GM21447 (cell line): ENCODE data around the gene KRT26.
"Not testable (repeated sequence)": the region's sequence is repeated elsewhere in the genome, so short reads cannot be mapped to it uniquely, and the experiment has no call there.

Experiments
- ATAC-seq: cut with Tn5 transposase; IDR thresholded peaks from one replicate; pipeline ENCODE4 v1.9.1; 2021; ENCODE audit not compliant: unreplicated experiment

The KRT26 gene, protein sequence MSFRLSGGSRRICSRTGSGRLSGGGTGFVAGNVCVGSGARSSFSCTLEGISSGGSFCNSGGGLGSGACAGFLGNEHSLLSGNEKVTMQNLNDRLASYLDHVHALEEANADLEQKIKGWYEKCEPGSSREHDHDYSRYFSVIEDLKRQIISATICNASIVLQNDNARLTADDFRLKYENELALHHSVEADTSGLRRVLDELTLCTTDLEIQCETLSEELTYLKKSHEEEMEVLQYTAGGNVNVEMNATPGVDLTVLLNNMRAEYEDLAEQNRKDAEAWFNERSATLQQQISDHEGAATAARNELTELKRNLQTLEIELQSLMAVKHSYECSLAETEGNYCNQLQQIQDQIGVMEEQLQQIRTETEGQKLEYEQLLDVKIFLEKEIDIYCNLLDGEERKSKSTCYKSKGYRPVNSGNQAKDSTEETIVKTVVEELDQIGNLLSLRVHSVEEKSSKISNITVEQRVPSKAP

DNA sequence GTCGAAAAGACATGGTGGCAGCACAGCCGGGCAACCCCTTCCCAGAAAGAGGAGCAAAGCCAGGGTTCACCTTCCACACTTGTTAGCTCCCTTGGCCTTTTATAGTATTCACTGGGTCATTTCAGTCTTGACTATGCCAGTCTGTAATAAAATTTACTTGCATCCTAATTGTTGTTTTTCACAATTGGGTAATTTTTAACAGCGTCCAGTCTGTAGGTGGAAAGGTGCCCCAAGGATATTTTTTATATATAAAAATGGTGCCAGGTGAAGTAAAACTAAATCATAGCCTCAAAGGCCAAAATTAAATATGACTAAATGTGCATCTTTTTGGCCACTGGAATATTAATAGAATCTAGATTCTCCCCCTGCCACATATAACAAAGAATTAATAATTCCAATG, at the start of gene KRT26:
TSS of gene KRT26 (minus strand) at position 101 of the 400 bp plus-strand sequence. CDS start at position 13, 88 bp downstream.
- ATAC-seq, result no peak

DNA sequence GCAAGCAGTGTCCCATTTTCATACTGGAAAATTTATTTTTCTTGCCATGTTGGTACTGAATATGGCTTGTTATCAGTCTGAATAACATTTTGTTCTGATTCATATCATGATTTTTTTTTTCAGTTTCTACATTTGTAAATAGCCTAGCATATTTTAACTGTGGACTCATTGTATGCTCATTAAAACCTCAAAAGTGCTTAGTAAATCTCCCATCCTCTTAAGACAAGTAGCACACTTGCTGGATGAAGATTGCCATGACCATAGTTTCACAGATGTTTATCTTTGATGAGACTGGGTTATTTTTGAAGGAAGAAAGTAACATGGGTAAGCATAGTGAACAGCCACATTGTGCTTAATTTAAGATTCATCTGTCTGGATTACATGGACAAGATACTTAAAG, 49.5 kb upstream of the KRT26 start:
- no peak for ATAC-seq

DNA sequence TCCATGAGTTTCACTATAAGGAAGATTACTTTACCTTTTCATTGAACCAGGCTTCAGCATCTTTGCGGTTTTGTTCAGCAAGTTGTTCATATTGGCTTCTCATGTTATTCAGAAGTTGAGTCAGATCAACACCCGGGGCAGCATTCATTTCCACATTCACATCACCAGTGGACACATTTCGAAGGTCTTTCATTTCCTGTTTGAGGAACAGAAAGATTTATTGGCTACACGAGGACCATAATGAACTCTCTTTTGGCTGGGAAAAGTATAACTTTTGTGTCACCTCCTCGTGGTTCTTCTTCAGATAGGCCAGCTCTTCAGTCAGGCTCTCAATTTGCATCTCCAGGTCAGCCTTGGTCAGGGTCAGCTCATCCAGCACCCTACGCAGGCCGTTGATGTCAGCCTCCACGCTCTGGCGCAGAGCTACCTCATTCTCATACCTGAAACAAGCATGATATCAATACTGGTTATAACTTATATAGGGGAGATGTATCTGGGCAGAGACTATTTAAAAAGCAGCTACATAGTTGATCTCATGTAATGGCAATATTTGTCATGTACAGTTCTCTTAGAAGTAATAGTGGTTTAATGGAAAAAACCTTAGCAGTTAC, 48.3 kb upstream of the KRT26 start:
- no peak for ATAC-seq

DNA sequence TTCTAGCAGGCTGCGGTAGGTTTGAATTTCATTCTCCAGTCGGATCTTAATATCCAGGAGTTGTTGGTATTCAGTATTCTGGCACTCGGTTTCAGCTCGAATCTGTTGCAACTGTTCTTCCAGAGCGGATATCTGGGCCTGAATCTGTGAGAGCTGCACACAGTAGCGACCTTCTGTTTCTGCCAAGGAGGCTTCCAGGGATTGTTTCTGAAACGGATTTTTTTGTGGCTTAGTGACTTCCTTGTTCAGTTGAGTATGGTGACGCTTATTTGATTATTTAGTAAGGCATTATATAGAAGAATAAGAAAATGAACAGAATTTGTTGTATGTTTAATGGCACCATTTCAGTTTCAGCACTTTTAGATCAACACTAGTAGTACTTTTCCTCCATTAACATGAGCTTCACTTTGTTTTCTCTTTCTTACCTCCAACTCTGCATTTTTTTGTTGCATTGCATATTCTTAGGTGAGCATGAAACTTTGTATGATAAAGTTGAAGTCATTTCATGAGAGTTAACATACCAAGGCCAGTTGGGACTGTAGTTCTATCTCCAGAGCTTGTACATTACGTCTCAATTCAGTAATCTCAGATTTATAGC, 47.6 kb upstream of the KRT26 start:
- ATAC-seq, result no peak

DNA sequence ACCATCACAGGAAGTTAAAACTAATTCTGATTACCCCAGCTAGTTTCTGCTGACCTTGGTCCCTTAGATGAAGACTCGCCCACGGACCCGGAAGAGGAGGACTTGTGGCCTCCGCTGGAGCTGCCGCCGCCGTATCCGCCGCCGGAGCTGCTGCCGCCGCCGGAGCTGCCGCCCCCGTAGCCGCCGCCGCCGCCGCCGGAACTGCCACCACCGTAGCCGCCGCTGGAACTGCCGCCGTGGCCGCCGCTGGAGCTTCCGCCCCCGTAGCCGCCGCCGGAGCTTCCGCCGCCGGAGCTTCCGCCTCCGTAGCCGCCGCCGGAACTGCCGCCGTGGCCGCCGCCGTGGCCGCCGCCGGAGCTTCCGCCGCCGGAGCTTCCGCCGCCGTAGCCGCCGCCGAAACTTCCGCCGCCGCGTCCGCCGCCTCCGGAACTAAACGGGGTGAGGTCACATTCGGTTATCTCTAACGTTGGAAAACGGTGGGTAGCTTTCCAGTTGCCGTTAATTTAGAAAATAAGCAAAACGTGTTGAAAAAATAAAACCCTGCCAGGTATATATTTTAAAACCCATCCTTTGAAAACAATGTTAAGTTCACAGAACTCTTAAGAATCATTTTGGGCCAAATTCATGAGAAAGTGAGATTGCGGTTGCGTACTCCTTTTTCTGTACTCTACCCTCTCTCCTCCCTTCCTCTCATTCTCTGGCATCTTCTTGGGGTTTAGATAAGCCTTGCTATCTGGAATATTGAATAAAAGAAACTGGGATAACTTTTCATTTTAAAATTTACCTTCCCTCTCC, 46.9 kb upstream of the KRT26 start:
- peak; percentile 65 for ATAC-seq

DNA sequence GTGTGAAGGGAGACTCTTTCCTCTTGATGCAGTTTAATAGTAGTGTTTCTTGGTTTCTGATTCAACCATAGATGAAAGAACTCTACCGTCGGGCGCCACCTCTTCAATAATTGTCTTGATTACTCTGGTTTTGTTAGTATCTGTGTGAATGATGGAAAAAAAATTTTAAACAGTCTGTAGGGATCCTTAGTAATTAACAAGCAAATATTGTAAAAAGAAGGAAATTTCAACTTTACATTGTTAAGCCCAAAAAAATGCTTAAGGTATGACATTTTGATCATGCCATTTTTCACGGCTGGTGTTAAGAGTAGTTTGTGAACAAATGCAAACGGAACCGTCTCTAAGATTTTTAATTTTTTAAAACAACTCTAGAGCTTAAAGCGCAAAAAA, 46.3 kb upstream of the KRT26 start:
- ATAC-seq, result no peak

DNA sequence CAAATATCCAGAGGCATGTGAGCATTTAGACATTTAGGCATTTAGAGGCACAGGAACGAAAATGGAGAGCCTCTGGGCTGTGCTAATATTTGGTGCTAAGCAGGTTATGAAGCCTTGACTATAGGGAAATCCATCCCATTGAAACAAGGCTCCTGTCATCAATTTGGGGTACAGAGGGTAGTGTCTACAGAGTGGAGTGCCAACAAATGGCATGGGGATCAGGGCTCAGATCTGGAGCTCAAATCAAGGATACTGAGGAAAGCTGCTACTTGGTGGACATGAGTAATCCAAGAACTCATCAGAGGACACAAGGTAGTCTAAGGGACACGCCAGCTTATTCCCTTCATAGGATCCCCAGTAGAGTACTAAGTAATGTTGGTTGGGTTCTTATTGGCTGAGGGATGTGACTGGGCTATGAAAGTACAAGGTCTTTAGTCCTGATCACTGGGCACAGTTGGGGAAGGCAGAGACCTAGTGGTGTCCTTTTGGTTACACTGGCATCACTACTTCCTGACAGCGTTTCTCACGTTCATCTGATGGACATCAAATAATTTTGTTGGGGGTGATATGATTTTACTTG, 45.2 kb upstream of the KRT26 start:
- ATAC-seq, result no peak

DNA sequence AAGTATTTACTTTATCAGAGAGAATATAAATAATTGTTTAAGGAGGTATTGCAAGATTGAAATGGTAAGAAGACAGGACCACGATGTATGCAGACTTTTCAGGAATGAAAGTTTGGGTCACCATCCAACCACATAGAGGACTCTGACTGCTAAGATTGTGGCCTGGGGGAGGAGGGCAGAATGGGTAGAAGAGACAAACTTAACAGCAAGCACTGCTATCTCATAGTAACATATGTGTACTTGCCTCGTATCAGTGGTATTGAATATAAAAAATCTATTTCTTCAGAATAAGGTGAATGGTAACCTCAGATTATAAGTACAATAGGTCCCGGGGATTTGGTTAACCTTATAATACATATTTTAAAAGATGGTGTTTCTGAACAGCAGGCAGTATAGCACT, 44.6 kb upstream of the KRT26 start:
- ATAC-seq, result no peak

DNA sequence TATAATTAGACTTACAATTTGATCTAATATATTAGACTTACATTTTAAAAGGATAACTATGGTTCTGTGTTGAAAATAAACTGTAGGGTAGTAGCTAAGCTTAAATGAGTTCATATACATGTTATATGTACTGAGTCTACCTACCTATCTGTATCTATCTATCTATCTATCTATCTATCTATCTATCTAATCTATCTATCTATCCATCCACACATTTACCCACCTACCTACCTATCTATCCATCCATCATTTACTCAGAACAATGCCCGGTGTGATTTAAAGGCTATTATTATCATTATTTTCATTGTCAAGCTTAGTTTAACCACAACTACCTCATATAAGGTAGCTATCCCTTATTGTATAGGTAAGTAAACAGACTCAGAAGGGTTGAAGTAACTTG, 43.4 kb upstream of the KRT26 start:
- no peak for ATAC-seq

DNA sequence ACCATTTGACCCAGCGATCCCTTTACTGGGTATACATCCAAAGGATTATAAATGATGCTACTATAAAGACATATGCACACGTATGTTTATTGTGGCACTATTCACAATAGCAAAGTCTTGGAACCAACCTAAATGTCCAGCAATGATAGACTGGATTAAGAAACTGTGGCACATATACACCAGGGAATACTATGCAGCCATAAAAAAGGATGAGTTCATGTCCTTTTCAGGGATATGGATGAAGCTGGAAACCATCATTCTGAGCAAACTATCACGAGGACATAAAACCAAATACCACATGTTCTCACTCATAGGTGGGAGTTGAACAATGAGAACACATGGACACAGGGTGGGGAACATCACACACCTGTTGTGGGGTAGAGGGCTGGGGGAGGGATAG, 42.7 kb upstream of the KRT26 start:
- not testable (repeated sequence) for ATAC-seq

DNA sequence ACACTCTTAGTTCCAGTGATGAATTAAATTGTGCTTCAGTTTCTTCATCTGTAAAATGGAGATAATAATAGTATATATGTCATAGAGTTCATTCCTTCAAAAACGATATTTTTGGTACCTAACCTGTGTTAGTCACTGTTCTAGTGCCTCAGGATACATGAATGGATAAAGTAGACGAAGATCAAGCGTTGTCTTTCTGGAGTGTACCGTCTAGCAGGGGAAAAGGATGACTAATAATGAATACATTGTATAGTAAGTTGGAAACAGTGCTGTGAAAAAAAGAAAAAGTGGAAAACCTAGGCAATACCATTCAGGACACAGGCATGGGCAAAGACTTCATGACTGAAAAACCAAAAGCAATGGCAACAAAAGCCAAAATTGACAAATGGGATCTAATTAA, 41.8 kb upstream of the KRT26 start:
- ATAC-seq, result no peak

DNA sequence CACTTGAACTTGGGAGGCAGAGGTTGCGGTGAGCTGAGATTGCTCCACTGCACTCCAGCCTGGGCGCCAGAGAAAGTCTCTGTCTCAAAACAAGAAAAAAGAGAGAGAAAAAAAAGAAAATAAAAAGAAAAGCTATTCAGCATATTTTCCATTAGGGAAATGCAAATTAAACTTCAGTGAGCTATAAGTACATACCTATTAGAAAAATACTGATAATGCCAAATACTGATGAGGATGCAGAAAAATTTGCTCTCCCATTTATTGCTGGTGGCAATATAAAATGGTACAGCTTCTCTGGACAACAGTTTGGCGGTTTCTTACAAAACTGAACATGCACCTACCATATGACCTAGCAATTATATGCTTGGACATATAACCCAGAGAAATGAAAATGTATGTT, 40.6 kb upstream of the KRT26 start:
- ATAC-seq, result no peak

DNA sequence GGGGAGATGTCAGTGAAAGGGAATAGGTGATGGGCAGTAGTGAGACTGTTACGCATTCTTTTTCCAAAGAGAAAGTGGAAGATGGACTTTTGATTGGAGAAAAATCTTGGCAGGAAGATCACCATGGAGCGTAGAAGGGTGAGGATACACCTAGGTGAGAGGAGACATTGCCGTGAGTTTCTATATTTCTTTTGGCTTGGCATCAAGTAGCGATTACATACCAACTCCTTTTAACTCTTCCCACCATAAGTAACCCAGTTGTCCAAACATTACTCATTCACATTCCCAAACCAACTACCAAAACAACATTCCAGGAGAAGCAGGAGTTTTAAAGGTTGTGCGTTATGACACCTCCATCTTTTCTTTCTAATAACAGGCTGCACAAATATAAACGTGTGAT, 38.5 kb upstream of the KRT26 start:
- ATAC-seq, result no peak

DNA sequence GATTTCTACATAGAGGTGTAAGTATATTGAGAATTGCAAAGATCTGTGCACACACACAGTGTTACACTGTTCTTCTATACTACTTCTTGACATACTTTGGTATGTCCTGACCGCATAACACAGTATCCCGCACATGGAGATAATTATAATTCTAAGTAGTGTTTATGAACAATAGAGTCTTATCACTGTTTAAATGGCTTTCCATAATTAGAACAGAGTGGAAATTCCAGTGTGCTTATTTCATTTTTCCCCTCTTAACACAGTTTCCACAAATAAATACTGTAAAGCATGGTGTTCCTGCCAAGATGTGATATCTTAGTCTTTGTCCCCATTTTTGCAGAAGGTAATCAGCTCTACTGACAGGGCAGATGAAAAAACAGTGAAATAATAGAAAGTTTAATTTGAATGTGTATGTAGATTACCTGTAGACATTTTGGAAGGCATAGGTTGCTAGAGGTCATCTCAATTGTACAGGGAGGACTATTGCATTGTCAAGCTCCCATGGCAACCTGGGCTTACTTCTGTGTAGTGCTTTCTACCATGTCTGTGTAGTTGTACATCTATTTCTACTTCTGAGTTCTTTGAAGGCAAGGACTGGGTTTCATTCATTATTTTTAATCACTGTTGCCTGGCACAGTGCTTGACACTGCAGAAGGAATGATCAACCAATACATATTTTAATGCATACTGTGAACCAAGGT, 37.9 kb upstream of the KRT26 start:
- ATAC-seq, result no peak

DNA sequence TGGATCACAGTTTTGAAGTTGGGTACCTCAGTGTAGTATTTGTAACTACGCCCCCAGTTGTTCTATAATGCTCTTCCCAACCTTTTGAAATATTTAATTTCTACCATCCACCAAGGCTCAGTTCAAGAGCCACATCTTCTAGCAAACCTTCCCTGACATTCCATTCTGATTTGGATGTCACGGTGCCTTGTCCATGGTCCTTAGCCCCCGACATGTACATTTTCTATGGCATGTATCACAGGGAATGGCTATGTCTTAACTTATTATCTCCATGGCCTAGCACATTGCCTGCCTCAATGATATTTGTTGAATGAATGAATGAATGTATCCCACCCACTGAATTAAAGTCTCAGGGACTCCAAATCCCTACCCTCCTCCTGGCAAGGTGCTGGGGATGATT, 34.1 kb upstream of the KRT26 start:
- ATAC-seq, result no peak

DNA sequence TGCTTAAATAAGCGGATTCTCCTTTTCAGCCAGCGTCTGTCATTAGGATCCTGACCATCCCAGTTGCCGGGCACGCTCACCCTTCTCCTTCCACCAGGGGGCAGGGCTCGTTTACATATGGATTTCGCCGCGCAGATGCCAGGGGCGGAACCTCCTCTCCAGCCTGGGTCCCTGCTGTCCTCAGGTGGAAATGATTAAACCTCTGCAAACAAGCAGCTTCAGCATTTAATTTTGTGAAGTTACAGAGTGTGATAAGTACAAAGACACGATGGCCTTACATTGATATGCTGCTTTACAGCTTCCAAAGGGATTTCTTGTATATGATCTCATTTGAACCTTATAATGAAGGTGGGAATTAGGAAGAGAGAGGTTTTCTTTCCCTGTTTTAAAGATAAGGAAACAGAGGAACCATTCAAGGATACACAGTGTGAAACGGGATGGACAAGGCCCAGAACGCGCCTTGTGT, 31.6 kb upstream of the KRT26 start:
- no peak for ATAC-seq

DNA sequence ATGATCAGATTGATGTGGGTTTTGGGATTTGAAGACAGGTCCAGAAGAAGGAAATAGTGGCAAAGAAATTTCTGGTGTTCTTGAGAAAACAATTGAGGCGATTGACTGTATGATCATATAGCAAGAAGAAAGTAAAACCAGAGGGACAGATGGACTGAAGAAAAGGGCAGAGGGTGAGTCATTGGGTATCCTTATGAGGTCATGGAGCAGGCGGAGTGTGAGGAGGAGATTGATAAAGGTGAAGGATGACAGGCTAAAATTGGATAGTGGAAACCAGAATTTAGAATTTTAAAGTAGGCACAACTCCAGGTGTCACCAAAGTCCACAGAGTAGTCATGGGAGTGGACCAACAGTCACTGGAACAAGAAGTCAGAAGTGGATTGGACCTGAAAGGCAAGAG, 29.2 kb upstream of the KRT26 start:
- ATAC-seq, result no peak

DNA sequence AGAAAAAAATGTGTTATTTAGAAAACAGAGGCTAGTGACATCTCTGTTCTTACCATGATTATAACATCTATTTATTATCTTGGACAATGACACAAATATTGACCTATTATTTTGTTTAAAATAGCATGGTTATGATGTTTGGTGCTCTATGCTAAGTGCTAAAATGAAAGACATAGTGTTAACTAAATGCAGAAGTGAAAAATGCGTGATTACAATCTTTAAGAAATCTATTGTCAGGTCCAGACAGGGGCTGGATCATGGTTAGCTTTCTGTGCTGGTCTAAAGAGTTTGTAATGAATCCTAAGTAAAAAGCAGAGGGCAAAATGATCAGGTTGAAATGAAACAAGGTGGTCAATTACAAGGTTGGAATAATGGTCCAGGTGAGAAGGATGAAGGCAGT, 28.4 kb upstream of the KRT26 start:
- ATAC-seq, result no peak

DNA sequence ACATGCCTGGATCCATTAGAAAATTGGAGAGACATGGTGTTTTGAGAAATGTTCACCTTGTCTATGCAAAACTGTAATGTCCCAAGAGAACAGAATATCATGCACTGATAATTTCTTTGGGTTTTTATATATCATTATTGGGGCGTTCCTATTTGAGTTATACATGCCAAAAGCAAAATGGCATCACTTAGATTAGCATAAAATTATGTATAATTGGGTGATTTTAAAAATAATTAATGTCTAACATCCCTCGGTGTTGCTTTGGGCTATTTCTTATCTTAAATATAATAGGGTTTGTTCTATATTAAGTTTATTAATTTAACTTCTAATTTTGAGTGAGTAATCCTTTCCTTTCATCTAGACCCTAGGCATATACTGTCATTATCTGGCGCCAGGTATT, 27.9 kb upstream of the KRT26 start, which contains the start of gene KRT28:
TSS of gene KRT28 (minus strand) at position 101 of the 400 bp plus-strand sequence. CDS start at position 35, 66 bp downstream.
- ATAC-seq, result no peak

DNA sequence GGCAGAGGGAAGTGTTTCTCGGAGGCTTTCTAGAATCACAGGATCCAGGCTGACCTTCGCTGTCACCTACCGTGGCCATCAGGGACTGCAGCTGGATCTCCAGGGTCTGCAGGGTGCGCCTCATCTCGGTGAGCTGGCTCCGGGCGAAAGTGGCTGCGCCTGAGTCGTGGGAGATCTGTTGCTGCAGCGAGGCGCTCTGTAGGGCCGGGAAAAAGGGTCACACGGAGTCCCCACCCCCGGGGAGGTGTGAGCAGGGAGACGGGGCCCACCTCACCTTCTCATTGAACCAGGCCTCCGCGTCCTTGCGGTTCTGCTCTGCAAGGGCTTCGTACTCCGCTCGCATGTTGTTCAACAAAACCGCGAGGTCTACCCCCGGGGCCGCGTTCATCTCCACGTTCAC, 24.8 kb upstream of the KRT26 start:
- no peak for ATAC-seq
